Lung (tissue), 12 donors: ENCODE results near the gene SESN2. TPM values are rescaled to one million over a fixed set of nuclear protein-coding genes. Genes with fewer than 3 reads are reported as not detected.
A peak's percentile ranks its signal among the peaks of the same experiment; 100 is the strongest.

Experiments used
- ATAC-seq: fragments of 200-7000 bp; cut with Tn5 transposase; one replicate; pipeline ENCODE4 v1.9.1; 2020; ENCODE audit warnings: moderate number of reproducible peaks; ENCODE audit not compliant: insufficient read depth, low FRiP score
- DNase-seq, 3 donors: peaks; one replicate each; pipeline ENCODE4 v3.0.0-alpha.2; 2013 to 2017
- H3K27ac ChIP-seq, 2 donors: one replicate each; pipeline ENCODE4 v1.5.1; 2013; ENCODE audit warnings: mild to moderate bottlenecking in 2 of 2, moderate library complexity in 2 of 2, control low read depth in 1 of 2, inconsistent platforms in 1 of 2, low read depth in 1 of 2, low read length in 1 of 2
- H3K27me3 ChIP-seq, 3 donors: one replicate each; pipeline ENCODE4 v1.5.1; 2013; ENCODE audit warnings: low read length in 2 of 3; ENCODE audit not compliant: control insufficient read depth in 3 of 3, insufficient read depth in 3 of 3
- H3K36me3 ChIP-seq, 4 donors: one replicate each; pipeline ENCODE4 v1.5.1; 2013; ENCODE audit warnings: low read length in 4 of 4, mild to moderate bottlenecking in 1 of 4, moderate library complexity in 1 of 4; ENCODE audit not compliant: control insufficient read depth in 4 of 4, insufficient read depth in 4 of 4
- H3K4me1 ChIP-seq, 5 donors: one replicate each; pipeline ENCODE4 v1.5.1; 2013; ENCODE audit warnings: low read length in 5 of 5, mild to moderate bottlenecking in 2 of 5, moderate library complexity in 1 of 5; ENCODE audit not compliant: control insufficient read depth in 5 of 5, insufficient read depth in 5 of 5
- H3K4me3 ChIP-seq: one replicate; pipeline ENCODE4 v1.5.1; 2013; ENCODE audit warnings: mild to moderate bottlenecking, control low read depth, moderate library complexity
- H3K9ac ChIP-seq, 2 donors: one replicate each; pipeline ENCODE4 v1.5.1; 2013; ENCODE audit warnings: low read length in 2 of 2, control low read depth in 1 of 2; ENCODE audit not compliant: insufficient read depth in 1 of 2
- H3K9me3 ChIP-seq, 4 donors: one replicate each; pipeline ENCODE4 v1.5.1; 2013; ENCODE audit warnings: low read length in 3 of 4, mild to moderate bottlenecking in 1 of 4, moderate library complexity in 1 of 4; ENCODE audit not compliant: control insufficient read depth in 4 of 4, insufficient read depth in 3 of 4
- WGBS, 2 donors: extraction: QIAGEN DNeasy Blood & Tissue Kit; methylation state at CpG; one replicate each; pipeline ENCODE4 v1.1.7; 2013; 5-methylcytosine and 5-hydroxymethylcytosine counted together
- polyA plus RNA-seq, 2 donors: library from polyadenylated mRNA; stranded (reverse); fragments of 200-250 nt; gene quantifications; one replicate each; pipeline ENCODE4 v1.2.1, GENCODE V29; 2013
- total RNA-seq, 2 donors: library from RNA; depleted of rRNA in 1 of 2; stranded (reverse); fragments of >200 nt in 1 of 2; gene quantifications; one replicate each; pipeline ENCODE4 v1.2.1, GENCODE V29; 2014 to 2021
- TF ChIP-seq, protein P1 (sequence below): IDR thresholded peaks from 2 replicates; pipeline ENCODE4 v1.5.1; 2012; ENCODE audit warnings: mild to moderate bottlenecking; ENCODE audit errors: control extremely low read depth, extremely low read depth
- donor health status: control.
- donor health status: control.
- donor health status: Bipolar disorder and iron deficiency.
- donor health status: healthy.
- donor health status: DM: yes; HTN: yes; CAD: no.

The SESN2 gene
- total and polyA plus RNA-seq, 4 donors = 3.3 to 19.4 (median 10.9) TPM

DNA sequence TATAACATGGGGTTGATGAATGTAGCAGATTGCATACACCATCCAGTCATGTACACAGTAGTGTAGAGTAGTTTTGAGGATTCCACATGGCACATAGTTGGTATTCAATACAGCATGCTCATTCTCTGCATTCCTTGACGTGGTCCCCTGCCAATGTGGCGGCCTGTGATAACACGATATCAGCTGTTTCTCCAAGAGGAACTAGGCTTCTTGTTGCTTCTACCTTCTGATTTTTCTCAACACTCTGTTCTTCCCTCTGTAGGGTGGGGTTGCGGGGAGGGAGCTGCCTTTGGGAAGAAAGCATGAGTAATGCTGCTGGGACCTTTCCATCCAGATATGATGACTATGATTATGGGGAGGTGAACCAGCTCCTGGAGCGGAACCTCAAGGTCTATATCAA, 19.4 kb downstream of the SESN2 start:
- Histone ChIP-seq H3K27me3 (no peaks in the 10 kb centered on the region), H3K4me1 (peaks cover 0 to 7% (median 0%) of the 10 kb centered on the region in 5 donors), H3K4me3 (no peak overlapping the region), H3K36me3 (peaks cover 18 to 37% (median 24%) of the 10 kb centered on the region in 4 donors), H3K27ac (no peak overlapping the region), H3K9me3 (no peaks in the 10 kb centered on the region), H3K9ac (no peak overlapping the region)
- TF ChIP-seq, protein P1, sequence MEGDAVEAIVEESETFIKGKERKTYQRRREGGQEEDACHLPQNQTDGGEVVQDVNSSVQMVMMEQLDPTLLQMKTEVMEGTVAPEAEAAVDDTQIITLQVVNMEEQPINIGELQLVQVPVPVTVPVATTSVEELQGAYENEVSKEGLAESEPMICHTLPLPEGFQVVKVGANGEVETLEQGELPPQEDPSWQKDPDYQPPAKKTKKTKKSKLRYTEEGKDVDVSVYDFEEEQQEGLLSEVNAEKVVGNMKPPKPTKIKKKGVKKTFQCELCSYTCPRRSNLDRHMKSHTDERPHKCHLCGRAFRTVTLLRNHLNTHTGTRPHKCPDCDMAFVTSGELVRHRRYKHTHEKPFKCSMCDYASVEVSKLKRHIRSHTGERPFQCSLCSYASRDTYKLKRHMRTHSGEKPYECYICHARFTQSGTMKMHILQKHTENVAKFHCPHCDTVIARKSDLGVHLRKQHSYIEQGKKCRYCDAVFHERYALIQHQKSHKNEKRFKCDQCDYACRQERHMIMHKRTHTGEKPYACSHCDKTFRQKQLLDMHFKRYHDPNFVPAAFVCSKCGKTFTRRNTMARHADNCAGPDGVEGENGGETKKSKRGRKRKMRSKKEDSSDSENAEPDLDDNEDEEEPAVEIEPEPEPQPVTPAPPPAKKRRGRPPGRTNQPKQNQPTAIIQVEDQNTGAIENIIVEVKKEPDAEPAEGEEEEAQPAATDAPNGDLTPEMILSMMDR = no peak
- no peak for DNase-seq
- no peak for ATAC-seq
- 96 to 99% methylated on average over 5 of the region's 5 CpGs for WGBS, 2 donors

DNA sequence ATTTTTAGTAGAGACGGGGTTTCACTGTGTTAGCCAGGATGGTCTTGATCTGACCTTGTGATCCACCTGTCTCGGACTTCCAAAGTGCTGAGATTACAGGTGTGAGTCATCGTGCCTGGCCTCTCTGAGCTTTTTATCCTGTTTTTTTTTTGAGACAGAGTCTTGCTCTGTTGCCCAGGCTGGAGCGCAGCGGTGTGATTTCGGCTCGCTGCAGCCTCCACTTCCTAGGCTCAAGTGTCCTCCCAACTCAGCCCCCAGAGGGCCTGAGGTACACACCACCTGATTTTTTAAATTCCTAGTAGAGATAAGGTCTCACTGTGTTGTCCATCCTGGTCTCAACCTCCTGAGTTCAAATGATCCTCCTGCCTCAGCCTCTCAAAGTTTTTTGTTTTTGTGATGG, 20.4 kb downstream of the SESN2 start:
- peaks cover 12 to 29% (median 22%) of the 10 kb centered on the region in 4 donors for H3K36me3 ChIP-seq
- H3K4me3 ChIP-seq = no peak overlapping the region
- H3K4me1 ChIP-seq = peaks cover 0 to 7% (median 0%) of the 10 kb centered on the region in 5 donors
- no peak for DNase-seq
- no peak for ATAC-seq
- WGBS, 2 donors = 95% methylated on average over 7 of the region's 7 CpGs
- H3K9ac ChIP-seq = no peak overlapping the region
- no peaks in the 10 kb centered on the region for H3K27me3 ChIP-seq
- H3K9me3 ChIP-seq = no peaks in the 10 kb centered on the region
- no peak overlapping the region for H3K27ac ChIP-seq
- TF ChIP-seq, protein P1 = no peak

DNA sequence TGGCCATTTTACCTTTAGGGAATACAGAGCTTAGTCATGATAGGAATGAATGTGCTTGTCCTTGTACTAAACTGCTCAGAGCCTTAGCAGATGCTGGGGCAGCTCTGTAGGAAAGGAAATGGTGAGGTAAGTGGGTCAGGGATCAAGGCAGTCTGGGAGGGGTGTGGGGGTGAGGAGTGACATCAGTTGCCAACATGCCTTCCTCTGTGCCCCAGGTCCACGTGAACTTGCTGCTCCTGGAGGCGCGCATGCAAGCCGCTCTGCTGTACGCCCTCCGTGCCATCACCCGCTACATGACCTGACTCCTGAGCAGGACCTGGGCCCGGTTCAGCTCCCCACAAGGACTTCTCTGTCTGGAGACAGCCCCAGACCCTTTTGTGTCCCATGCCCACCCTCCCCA, 21.2 kb downstream of the SESN2 start:
- Histone ChIP-seq H3K27me3 (no peaks in the 10 kb centered on the region), H3K4me3 (no peak overlapping the region), H3K36me3 (peaks cover 9 to 27% (median 21%) of the 10 kb centered on the region in 4 donors), H3K9me3 (no peaks in the 10 kb centered on the region), H3K4me1 (peaks cover 0 to 7% (median 0%) of the 10 kb centered on the region in 5 donors), H3K27ac (peak overlapping the region in 1 of 2 donors; percentile 54), H3K9ac (no peak overlapping the region)
- whole genome bisulfite sequencing, 2 donors = 88 to 94% methylated on average over 8 of the region's 8 CpGs
- DNase-seq (no peak), ATAC-seq (no peak)
- TF ChIP-seq, protein P1 = no peak

DNA sequence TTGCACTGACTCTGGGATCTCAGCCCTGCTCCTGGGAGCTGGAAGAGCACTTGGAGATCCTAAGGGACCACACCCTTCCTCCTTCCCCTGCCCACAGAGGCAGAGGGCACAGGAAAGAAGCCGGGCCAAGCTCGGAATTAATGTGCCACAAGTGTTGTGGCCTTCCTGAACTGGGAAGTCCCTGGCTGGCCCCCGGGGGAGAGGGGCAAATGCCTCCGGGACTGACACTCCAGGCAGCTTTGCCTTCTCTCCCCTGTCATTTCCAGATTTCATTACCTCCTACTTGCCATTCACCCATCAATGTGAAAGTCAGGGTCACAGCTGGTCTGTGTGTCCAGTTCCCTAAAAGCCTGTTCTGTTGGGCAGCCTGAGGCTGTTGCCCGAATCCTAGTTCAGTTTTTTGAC, 21.7 kb downstream of the SESN2 start:
- ATAC-seq (peak; percentile 15), DNase-seq (no peak)
- H3K9ac ChIP-seq = no peak overlapping the region
- TF ChIP-seq, protein P1 = no peak
- no peaks in the 10 kb centered on the region for H3K27me3 ChIP-seq
- H3K27ac ChIP-seq = peak overlapping the region in 1 of 2 donors; percentile 54
- WGBS, 2 donors = 63 to 70% methylated on average over 5 of the region's 5 CpGs
- no peaks in the 10 kb centered on the region for H3K9me3 ChIP-seq
- peaks cover 0 to 7% (median 0%) of the 10 kb centered on the region in 5 donors for H3K4me1 ChIP-seq
- peaks cover 9 to 27% (median 21%) of the 10 kb centered on the region in 4 donors for H3K36me3 ChIP-seq
- H3K4me3 ChIP-seq = no peak overlapping the region
